Hematopoietic multipotent progenitor cell treated with erythropoietin and hydrocortisone succinate and interleukin-3 and kit ligand, for 6 days (in vitro differentiated cells): ENCODE results near the gene IGF2BP2.

ENCODE experiments used
- DNase-seq: peaks from one replicate; pipeline ENCODE4 v3.0.0-alpha.2; 2015

The IGF2BP2 gene

DNA sequence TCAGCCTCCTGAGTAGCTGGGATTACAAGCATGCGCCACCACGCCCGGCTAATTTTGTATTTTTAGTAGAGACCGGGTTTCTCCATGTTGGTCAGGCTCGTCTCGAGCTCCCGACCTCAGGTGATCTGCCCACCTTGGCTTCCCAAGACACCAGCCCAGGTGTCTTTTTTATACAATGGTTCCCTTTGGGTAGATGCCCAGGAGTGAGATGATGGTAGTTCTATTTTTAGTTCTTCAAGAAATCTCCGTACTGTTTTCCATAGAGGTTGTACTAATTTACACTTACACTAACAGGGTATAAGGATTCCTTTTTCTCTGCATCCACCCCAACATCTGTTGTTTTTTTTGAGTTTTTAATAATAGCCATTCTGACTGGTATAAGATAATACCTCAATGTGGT lies 94.3 kb downstream of the IGF2BP2 start:
- no peak for DNase-seq

DNA sequence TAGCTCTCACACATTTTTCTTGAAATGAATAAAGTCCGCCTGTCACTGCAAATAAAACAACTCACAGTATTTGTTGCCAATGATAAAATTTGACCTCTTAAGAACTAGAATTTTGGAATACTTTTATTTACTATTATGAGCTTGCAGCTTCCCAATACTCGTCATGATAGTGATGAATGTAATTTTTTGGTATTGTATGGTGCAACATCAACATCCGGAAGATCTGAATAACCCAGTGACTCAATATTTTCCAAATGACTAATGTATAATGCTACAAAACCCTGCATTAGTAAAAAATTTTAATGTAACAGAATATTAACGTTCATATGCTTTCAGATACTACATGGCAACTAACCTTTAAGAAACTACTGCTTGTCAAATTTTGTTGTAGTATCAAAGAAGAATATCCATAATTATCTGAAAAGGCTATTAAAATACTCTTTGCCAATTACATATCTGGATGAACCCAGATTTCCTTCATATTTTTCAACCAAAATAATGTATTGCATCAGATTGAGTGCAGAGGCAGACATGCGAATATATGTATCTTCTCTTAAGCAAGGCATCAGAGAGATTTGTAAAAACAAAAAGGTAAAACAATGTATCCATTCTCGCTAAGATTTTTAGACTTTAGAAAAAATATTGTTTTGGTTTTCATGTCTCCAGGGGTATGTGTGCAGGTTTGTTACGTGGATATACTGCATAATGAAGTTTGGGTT lies 95.3 kb downstream of the IGF2BP2 start:
- no peak for DNase-seq

DNA sequence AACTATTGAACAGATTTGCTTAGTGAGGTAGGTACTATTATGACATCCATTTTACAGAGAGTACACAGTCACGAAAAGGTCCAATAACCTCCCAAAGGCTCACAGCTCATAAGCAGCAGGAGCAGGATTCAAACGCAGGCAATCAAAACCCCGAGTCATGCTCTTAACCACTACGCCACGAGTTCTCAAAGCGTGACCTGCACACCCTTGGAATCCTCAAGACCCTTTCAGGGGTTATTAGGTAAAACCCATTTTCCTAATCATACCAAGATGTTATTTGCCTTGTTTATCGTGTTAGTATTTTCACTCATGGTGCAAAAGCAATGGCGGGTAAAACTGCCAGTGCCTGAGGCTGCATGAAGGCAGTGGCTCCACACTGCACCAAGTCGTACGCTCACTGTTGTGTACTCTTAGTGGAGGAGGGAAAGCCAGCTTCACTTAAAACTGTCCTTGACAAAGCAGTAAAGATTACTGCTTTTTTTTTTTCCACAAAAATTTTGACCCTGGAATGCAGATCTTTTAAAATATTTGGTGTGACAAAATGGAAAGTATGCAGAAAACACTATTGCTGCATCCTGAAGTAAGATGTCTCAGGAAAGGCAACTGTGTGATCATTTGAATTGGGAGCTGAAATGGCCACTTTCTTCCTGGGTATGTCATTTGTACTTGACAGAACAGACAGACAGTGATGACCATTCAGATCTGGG lies 96.1 kb downstream of the IGF2BP2 start:
- DNase-seq: no peak

DNA sequence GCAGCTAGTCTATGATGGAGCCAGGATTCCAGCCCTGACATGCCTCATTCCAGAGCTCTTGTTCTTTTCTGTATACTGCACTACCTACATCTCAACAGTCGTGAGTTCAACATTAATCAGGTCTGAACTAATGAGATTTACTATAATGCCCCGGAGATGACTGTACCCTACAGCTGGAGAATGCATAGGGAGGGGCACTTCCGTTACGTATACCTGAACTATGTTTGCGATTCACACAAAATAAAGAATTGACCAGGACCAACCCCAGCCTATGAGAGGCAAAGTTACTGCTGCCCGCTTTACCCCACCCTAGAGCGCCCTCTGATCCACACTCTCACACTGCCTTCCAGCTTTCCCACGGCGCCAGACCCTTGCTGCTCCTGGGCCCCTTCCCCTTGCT lies 97.0 kb downstream of the IGF2BP2 start:
- no peak for DNase-seq

DNA sequence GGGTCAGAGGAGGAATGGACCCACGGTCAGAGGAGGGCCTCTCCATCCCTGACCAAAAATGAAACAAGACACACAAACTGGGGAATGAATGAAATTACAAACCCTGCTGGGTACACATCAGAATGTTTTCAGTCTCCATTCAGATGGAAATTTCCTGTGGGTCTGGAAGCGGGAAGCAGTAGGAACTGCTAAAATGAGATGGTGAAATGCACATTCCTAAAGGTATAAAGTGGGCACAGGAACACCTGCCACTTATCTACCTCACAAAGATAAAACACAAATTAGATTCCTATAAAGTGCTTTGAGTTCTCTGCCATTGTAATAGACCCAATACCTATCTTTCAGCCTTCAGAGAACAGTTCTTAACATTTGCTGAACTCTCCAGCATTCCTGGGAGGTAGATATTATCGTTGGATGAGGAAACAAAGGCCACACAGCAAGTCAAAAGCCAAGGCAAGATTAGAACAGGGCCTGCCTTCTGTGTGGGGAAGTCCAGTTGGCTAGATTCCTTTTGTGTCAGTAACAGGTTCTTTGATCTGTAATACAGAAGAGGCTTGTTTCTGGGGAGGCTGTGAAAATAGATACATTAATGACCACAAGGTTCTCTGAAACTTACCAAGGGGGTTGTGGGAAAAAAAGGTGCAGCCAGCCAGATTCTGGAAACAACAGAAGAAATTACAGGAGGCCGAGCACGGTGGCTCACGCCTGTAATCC lies 98.4 kb downstream of the IGF2BP2 start:
- no peak for DNase-seq

DNA sequence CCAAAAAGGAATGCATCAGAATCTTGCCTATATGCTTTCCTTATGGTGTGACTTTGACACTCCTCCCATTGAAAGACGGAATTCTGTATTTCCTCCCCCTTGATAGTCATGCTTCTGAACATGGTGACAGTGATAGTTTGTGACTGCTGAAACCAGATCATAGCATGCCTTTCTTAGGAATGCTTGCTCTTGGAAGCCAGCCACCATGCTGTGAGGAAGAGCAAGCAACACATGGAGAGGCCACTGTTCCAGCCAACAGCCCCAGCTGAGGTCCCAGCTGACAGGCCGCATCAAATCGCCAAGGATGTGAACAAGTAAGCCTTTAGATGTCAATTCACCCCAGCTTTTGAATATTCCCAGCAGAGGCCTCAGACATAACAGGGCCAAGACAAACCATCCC lies 100.1 kb downstream of the IGF2BP2 start:
- DNase-seq: no peak

DNA sequence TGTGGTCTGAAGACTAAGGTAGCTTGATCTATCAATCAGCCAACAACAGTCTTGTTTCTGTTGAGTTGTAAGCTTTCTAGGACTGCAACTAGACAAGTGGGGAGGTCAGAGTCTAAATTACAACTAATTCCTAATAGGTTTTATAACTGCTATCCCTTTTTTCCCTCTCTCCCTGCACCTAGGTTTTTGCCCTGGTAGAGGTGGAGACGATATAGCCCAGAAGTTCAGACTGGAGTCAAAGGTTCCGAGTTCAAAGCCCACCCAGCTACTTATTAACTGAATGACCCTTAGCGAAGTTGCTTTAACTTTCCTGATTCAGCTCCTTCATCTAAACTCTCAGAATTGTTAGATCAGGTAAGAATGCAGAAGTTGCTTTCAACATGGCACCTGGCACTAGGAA lies 100.6 kb downstream of the IGF2BP2 start:
- DNase-seq: no peak

DNA sequence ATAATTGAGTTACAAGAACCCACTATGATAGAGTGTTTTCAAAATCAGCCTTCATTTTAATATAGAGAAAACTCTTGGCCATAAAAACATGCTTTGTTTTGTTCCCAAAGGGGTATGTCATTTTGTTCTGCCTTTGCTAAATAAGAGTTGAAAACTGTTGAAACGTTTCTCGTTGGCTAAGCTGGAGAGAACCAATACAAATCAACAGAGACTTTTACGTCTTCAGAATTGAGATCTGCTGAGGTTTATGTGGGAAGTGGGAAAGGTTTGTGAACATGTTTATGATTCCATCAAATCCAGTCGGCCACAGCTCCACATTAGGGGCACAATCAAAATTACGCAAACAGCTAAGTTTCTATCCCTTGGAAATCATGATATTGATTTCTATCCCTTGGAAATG lies 102.0 kb downstream of the IGF2BP2 start:
- DNase-seq: no peak

DNA sequence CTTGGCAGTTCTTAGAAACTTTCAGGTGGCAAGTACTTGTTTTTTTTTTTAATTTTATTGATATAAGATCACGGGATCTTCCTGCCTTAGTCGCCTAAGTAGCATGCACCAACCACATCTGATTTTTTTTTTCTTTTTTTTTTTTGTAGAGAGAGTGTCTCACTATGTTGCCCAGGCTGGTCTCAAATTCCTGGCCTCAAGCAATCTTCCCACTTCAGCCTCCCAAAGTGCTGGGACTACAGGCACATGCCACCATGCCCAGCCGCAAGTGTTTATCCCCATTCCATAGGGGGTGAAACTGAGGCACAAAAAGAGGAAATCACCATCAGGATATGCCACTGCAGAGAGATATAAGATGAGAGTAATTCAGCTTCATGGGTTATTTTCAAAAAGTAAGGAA lies 102.9 kb downstream of the IGF2BP2 start:
- DNase-seq: no peak

DNA sequence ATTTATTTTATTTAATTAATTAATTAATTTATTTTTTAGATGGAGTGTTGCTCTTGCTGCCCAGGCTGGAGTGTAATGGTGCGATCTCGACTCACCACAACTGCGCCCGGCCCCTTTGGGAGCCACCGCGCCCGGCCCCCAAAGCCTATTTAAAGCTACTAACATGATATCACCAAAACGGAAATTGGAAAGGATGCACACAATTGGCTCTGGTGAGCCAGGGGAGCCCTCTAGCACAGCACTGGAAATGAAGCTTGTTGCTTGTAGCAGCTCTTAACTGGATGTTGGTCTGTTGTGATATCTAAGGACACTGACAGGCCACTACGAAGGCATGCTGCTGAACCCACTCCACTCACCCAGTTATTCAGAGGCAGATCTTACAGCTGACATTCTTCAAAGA lies 104.5 kb downstream of the IGF2BP2 start:
- DNase-seq: no peak

DNA sequence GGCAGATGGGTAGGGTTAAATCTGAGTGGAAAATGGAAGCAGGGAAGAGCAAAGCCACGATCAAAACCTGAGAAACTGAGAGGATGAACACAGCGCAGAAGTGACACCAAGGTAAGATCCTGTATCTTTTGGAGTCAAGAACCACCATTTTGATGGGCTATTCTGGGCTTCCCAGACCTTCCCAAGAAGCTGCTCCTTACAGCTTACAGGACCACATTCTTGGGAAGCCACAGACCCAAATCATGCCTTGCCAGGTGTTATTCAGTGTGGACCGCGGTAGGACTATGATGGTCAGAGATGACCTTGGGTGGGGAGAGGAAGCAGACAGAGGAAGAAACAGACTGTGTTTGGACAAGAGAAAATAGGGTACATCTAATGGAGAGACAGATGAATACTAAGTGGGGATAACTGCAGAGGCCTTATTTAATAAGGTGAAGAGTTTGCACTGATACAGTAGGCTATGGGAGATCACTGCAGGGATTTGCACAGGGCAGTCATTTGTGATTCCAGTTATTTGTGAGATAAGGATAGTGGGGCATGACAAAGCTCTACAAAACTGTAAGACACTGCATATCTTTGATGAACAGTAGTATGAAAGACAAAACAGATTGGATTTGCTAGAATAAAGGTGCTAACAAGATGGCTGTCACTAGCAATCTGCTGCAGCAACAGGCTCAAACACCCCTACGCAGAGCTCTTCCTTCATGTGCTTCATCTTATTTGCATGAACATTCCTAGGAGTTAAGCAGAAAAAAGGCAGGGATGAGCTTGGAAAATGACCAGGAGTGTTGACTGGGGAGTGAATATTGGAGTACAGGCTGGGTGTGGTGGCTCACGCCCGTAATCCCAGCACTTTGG lies 105.9 kb downstream of the IGF2BP2 start:
- DNase-seq: no peak

DNA sequence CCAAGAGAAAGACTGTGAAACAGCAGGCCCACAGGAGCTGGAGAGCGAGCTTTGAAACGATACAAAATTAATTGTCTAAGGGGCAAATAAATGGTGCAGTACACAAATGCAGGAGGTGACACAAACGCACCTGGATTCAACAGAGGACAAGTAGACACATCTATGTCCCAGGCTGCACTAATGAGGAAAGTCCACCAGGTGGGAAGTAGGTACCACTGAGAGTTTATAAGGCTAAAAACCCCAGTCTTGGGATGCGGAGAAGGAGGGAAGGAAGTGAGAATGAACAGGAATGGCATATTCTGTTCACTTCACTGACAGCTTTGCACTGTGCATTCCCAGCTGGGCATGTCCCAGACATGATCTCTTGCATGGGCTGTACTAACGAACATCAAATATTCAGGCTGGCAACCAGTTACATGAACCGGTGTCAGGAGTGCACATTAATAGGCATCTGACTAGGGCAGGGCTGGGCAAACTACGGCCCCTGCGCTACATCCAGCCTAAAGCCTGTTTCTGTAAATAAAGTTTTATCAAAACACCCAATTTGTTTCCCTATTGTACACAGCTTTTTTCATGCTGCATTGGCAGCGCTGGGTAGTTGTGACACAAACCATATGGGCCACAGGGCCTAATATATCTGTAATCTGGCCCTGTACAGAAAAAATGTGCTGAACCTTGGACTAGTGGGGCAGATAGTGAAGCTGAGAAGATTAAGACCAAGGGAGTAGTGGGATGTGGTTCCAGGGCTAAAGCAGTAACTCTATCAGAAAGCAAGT lies 107.0 kb downstream of the IGF2BP2 start:
- DNase-seq: no peak

DNA sequence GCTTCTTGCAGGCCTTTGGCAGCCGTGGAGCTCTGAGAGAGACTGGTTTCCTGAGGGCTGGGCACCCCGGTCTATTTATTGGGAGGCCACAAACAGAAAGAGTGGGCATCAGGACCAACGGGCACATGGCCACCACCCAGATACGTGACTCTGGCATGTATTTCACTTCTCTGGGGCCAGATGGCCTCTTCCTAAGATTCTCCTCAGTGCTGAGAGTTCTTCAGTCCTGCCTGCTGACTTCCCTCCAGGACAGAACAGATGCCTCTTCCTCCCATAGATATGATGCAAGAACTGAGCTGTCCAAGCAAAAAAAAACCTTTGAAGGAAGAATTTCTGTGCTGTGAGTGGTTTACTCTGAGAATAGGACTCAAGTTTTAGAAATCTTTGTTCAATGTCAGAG lies 107.7 kb downstream of the IGF2BP2 start:
- DNase-seq: no peak

DNA sequence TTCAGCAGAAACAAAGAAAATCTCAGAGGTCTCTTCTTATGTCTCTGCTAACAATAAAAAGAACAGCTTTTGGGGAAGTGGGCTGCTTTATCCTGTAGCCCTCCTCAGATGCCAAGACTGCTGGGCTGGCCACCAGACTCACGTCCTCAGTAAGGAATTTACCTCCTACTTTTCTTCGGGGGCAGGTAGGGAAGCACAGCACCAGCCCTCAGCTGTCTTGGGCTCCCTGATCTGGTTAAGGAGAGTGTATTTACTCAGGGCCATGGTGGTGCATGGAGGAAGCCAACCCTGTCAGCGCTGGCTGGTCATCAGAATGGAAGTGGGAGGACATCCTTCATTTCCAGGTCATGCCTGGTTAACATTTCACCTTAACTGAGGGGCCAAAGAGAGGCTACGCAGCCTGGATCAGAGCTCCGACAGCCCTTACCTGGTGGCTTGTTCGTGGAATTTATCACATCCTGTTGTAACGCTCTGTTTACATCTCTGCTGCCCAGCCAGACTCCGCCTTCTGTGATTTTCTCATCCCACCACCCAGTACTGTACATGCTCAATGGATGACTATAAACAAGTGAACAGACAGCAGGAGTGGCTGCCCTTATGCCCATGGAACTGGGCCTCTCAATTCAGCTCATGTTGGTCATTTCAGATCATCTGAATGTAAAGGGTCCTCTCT lies 108.3 kb downstream of the IGF2BP2 start:
- no peak for DNase-seq

DNA sequence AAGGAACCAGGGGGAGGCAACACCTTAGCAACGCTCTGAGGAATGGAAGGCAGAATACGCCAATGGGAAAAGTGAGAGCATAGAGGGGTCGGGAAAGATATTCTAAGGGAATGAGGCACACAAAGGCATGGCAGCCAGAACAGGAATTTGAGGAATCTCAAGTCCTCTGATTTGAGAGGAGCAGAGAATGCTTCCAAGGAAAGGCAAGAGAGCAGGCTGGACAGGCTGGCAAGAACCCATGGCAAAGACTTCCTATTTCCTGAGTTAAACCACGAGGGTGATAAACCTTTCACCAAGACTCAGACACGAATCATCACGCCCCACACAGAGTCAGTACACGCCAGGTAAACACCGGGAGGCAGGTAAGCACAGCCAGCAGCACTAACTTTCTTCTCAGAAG lies 109.8 kb downstream of the IGF2BP2 start:
- no peak for DNase-seq

DNA sequence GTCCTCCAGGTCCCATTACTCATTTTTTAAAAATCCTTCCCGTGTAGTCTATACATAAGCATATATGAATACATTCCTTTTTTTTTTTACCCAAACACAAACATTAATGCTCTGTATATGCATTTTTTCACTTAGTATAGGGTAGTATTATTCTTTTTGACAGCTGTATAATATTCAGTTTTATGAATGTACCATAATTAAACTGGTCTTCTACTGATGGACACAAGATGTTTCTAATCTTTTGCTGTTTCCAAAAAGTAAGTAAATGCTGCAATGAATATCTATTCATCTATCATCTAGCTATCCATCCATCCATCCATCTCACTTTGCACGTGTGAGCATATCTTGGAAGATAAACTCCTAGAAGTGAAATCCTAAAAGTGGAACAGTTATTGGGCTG lies 110.8 kb downstream of the IGF2BP2 start:
- DNase-seq: no peak

DNA sequence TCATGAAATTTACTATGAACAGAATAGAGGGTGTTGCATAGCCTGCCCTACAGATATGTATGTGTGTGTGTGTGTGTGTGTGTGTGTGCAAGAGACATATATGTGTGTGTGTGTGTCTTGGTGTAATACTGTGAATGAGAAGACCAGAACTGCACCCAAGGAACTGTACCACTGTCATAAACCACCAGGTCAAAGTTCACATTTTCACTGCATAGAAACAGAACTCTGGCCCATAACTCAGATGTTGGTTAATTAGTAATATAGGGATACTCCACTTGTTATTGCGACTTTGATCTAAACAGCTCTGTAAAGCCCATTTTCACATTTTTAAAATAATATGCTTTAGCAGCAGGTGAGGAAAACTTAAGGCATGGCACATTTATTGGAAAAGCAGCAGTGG lies 111.8 kb downstream of the IGF2BP2 start:
- DNase-seq: no peak

DNA sequence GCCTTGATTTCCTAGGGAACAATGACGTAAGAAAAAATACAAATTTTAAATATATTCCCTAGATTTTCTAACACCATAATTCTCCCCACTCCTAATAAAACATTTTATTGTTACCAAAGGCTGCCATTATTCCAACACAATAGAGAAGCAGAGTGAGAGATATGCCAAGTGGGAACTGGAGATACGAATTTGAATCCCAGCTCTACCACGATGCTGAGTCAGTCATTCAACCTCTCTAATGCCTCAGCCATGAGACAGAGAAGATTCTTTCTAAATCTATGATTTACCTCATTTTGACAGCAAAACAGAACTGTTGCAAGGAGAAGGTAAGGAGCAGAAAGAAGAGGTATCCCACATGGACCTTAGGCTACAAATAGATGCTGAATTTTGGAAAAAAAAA lies 112.5 kb downstream of the IGF2BP2 start:
- DNase-seq: no peak

DNA sequence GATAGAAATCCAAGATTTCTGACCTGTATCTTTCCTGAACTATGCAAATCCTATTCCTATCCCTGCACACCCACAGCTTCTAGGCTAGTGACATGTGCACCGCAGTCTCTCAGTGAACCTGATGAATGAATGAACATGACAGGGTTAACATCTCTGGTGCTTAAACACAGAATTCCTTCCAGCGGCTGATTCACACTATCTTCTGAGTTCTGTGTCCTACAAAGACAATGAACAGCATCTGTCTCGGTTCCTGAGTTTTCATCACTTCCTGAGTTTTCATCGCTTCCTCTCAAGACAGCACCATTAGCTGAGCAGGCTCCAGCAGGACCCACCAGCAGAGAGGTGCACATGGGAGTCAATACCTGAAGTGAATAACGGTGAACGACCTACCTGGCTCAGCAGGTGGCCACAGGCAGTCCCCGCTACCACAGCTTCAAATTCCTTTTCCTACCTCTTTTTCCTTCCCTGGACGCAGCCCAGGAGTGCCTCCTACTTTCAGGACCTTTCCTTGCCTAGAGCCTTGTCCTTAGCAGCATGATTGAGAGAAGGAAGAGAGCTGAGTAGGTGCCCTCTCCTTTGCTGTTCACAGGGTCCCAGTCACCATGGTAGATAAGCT lies 113.5 kb downstream of the IGF2BP2 start:
- no peak for DNase-seq

DNA sequence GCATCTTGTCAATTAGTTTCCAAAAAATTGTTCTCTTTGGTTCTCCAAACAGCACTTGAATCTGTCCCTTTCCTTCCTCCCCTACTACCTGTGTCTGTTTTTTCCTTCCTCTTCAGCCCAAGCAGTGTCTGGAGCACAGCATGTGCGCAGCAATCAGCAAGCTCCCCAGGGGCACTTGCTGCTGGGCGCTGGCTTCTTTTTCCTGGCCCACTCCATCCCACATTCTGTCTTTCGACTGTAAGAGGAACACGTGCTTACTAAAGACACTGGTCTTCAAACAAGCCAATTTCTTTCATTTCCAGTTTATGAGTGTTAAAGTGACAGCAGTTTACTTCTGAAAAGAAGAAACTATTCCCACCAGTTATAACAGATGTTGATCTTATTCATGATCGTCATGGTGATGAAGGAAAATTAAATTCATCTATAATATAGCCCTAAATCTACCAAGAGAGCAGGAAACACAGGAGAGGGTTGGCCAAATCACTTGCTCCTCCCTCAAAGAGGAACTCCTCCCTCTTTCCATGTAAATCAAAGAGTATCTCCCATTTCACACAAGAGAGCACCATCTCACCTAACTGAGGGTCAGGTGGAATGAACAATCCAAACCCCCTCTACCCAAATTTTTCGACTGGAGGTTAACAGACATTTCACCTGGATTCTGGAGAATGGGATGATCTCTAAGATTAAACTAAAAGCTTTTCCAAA lies 115.4 kb downstream of the IGF2BP2 start:
- DNase-seq: no peak

DNA sequence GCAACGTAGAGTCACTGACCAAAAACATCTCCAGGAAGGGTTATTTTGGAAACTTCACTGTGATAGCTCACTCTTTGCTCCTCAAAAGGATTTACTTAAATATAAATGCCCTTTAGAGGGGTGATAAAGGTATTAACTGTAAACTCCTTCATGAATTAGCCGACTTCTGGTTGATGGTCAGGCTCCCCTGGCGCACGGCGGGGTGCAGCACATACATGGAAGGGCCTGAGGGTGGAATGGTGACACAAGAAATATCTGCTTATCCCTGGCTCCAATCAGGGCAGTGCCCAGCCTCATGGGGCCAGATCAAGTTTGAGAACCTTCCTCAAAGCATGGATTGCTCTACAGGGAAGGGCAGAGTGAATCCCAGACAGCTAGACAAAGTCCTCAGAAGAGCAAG lies 116.5 kb downstream of the IGF2BP2 start:
- DNase-seq: no peak
